ENCODE data around the gene PSMD10.

PSMD10 gene

DNA sequence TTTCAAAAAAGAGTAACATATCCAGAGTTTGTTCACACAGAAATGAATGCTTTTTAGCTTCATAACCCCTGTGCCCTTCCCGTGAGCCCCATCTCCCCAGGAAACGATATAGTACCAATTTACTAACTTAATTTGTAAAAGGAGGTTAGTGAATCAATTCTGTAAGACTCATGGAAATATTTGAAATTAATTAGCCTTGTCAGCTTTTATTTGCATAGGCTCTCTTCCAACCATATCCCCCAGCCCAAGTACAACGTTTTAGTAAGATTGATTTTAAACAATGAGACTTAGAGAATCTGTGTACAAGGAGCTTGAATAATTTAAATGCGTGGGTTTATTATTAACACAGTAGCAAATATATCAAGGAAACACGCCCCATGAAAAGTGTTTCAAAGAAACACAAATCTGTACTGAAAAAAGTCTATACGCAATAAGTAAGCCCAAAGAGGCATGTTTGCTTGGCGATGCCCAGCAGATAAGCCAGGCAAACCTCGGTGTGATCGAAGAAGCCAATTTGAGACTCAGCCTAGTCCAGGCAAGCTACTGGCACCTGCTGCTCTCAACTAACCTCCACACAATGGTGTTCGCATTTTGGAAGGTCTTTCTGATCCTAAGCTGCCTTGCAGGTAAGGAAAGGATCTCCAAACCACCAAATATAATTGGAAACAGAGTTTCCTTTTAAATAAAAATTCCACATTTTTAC lies 46.6 kb downstream of the PSMD10 start, which contains the start of gene VSIG1:
Gene VSIG1, plus strand, starts transcription at position 512 of the 703 bp plus-strand sequence. Its CDS starts 66 bp downstream, at position 578.
- Histone ChIP-seq H3K9ac (ENCODE audit: low read length) (no peak within 1 kb of the TSS), H3F3A (ENCODE audit: insufficient read depth, low read length) (no peaks in the 10 kb centered on the region), H3K9me3 (replicated peaks; ENCODE audit: insufficient read depth, low read length) (no peaks in the 10 kb centered on the region), H3K4me2 (ENCODE audit: low read depth, low read length) (no peak within 1 kb of the TSS), H3K27ac (ENCODE audit: low read length) (no peak within 1 kb of the TSS), H3K4me1 (ENCODE audit: low read length) (no peaks in the 10 kb centered on the region), H3K79me2 (ENCODE audit: low read length) (no peaks in the 10 kb centered on the region), H3K4me3 (ENCODE audit: low read length) (no peak within 1 kb of the TSS), H4K20me1 (ENCODE audit: insufficient read depth, low read length) (no peaks in the 10 kb centered on the region), H3K36me3 (replicated peaks; ENCODE audit: insufficient read depth, low read length) (no peaks in the 10 kb centered on the region), H3K9me2 (replicated peaks; ENCODE audit: insufficient read depth, low read length) (no peaks in the 10 kb centered on the region), H3K27me3 (replicated peaks; ENCODE audit: insufficient read depth, low read length) (no peaks in the 10 kb centered on the region), H2AFZ (ENCODE audit: low read length) (no peak within 1 kb of the TSS)
- TF ChIP-seq, protein P1, sequence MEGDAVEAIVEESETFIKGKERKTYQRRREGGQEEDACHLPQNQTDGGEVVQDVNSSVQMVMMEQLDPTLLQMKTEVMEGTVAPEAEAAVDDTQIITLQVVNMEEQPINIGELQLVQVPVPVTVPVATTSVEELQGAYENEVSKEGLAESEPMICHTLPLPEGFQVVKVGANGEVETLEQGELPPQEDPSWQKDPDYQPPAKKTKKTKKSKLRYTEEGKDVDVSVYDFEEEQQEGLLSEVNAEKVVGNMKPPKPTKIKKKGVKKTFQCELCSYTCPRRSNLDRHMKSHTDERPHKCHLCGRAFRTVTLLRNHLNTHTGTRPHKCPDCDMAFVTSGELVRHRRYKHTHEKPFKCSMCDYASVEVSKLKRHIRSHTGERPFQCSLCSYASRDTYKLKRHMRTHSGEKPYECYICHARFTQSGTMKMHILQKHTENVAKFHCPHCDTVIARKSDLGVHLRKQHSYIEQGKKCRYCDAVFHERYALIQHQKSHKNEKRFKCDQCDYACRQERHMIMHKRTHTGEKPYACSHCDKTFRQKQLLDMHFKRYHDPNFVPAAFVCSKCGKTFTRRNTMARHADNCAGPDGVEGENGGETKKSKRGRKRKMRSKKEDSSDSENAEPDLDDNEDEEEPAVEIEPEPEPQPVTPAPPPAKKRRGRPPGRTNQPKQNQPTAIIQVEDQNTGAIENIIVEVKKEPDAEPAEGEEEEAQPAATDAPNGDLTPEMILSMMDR (IDR thresholded peaks at IDR 0.05; ENCODE audit: low read length), result no peak
- TF ChIP-seq EZH2phosphoT487 (IDR thresholded peaks at IDR 0.05; ENCODE audit: low read length) (no peak), EZH2 (optimal IDR thresholded peaks at IDR 0.05; ENCODE audit: low read depth, low read length) (no peak)
- DNase-seq, result no peak

DNA sequence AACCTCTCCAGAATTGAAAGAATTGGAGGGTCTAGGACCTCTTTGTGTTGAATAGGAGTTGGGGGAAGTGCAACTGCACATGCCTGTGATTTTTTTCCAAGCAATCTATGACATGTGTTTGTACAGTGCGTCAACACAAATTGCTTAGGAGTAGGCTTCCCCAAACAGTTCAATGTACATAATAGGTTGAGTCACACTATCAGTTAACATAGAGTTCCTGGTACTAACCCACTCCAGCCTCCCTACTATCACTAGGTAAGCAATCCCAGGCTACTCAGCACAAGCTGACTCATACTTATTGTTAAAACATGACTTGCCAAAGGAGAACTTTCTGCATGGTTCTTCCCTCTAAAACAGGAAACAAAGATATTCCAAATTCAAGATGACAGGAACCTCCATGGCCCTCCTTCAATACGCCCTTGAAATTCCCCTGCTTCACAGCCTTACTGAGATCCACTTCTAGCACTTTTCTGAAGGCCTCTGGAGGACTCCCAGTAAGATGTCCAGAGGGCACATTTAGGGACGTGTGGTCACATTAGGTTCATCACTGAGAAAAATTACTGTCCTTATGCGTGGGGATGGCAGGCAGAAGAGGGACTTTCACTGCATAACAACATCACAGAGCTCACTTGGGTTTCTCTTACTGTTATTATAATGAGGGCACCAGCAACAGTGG lies 54.9 kb downstream of the PSMD10 start:
- no peak overlapping the region for H2AFZ ChIP-seq (ENCODE audit: low read length)

DNA sequence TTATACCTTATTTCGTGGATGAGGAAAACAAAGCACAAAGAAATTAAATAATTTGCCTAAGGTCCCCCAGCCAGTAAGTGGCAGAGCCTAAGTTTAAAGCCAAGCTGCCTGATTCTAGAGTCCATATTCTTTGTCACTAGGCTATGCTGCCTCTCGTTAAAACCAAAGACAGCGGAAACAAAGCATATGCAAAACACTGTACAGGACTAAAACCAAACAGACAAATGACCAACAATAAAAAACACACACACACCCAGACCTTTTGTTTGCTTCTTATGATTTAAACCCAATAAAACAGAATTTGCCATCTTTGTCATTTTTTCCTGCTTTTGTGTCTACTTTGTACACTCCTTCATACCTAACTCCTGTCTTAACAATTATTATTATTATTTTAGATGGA lies 56.6 kb downstream of the PSMD10 start:
- no peak overlapping the region for H3K4me3 ChIP-seq (ENCODE audit: low read length)
- no peaks in the 10 kb centered on the region for H3K9me2 ChIP-seq (replicated peaks; ENCODE audit: insufficient read depth, low read length)
- H3K27me3 ChIP-seq (replicated peaks; ENCODE audit: insufficient read depth, low read length), result no peaks in the 10 kb centered on the region
- no peaks in the 10 kb centered on the region for H4K20me1 ChIP-seq (ENCODE audit: insufficient read depth, low read length)
- no peaks in the 10 kb centered on the region for H3K4me1 ChIP-seq (ENCODE audit: low read length)
- H3K4me2 ChIP-seq (ENCODE audit: low read depth, low read length), result no peak overlapping the region
- H3K27ac ChIP-seq (ENCODE audit: low read length), result no peak overlapping the region
- H3K79me2 ChIP-seq (ENCODE audit: low read length), result no peaks in the 10 kb centered on the region
- no peak overlapping the region for H2AFZ ChIP-seq (ENCODE audit: low read length)
- H3K9me3 ChIP-seq (replicated peaks; ENCODE audit: insufficient read depth, low read length), result no peaks in the 10 kb centered on the region
- H3F3A ChIP-seq (ENCODE audit: insufficient read depth, low read length), result no peaks in the 10 kb centered on the region
- TF ChIP-seq EZH2 (optimal IDR thresholded peaks at IDR 0.05; ENCODE audit: low read depth, low read length) (no peak), EZH2phosphoT487 (IDR thresholded peaks at IDR 0.05; ENCODE audit: low read length) (no peak)
- TF ChIP-seq, protein P1 (IDR thresholded peaks at IDR 0.05; ENCODE audit: low read length), result no peak
- DNase-seq, result no peak
- no peaks in the 10 kb centered on the region for H3K36me3 ChIP-seq (replicated peaks; ENCODE audit: insufficient read depth, low read length)
- H3K9ac ChIP-seq (ENCODE audit: low read length), result no peak overlapping the region

More for the DNA sequence above, 54.9 kb downstream of the PSMD10 start:
- H3K4me2 ChIP-seq (ENCODE audit: low read depth, low read length), result no peak overlapping the region
- H3K79me2 ChIP-seq (ENCODE audit: low read length), result no peaks in the 10 kb centered on the region
- H3K9me2 ChIP-seq (replicated peaks; ENCODE audit: insufficient read depth, low read length), result no peaks in the 10 kb centered on the region
- no peaks in the 10 kb centered on the region for H4K20me1 ChIP-seq (ENCODE audit: insufficient read depth, low read length)
- no peaks in the 10 kb centered on the region for H3K4me1 ChIP-seq (ENCODE audit: low read length)
- no peaks in the 10 kb centered on the region for H3K27me3 ChIP-seq (replicated peaks; ENCODE audit: insufficient read depth, low read length)
- TF ChIP-seq, protein P1 (IDR thresholded peaks at IDR 0.05; ENCODE audit: low read length), result no peak
- no peak for TF ChIP-seq EZH2 (optimal IDR thresholded peaks at IDR 0.05; ENCODE audit: low read depth, low read length)
- no peak overlapping the region for H3K9ac ChIP-seq (ENCODE audit: low read length)
- H3K9me3 ChIP-seq (replicated peaks; ENCODE audit: insufficient read depth, low read length), result no peaks in the 10 kb centered on the region
- H3K4me3 ChIP-seq (ENCODE audit: low read length), result no peak overlapping the region
- no peak for DNase-seq
- H3K27ac ChIP-seq (ENCODE audit: low read length), result no peak overlapping the region
- no peaks in the 10 kb centered on the region for H3F3A ChIP-seq (ENCODE audit: insufficient read depth, low read length)
- H3K36me3 ChIP-seq (replicated peaks; ENCODE audit: insufficient read depth, low read length), result no peaks in the 10 kb centered on the region

All from MM.1S (cell line).